HepG2 (cell line): ENCODE results near the gene TEX101.

Source experiments
- BRCA1 ChIP-seq: sonication (generic); formaldehyde crosslinking; IDR thresholded peaks from 2 replicates; pipeline ENCODE4 v1.4.0; 2020; ENCODE audit warnings: missing genetic modification reagents
- ELF4 ChIP-seq: sonication (generic); formaldehyde crosslinking; IDR thresholded peaks from 2 replicates; pipeline ENCODE4 v1.5.0; 2020; ENCODE audit warnings: missing genetic modification reagents, mild to moderate bottlenecking, moderate library complexity, borderline replicate concordance
- ETV5 ChIP-seq: IDR thresholded peaks from 2 replicates; pipeline ENCODE4 v1.6.1; 2018; ENCODE audit warnings: missing biosample characterization, missing genetic modification reagents, inconsistent platforms, borderline replicate concordance
- JUN ChIP-seq: sonication (generic); formaldehyde crosslinking; IDR thresholded peaks from 2 replicates; pipeline ENCODE4 v1.4.0; 2020; ENCODE audit warnings: mild to moderate bottlenecking, missing genetic modification reagents
- MAFF ChIP-seq: IDR thresholded peaks from 2 replicates; pipeline ENCODE4 v1.6.1; 2011; ENCODE audit warnings: low read depth, low read length, improper control_type of control experiment
- XRCC5 ChIP-seq: fragments of 200-400 bp; formaldehyde crosslinking; optimal IDR thresholded peaks from 2 replicates; pipeline ENCODE3; 2017; ENCODE audit warnings: mild to moderate bottlenecking, low read length
- TF ChIP-seq, protein P1 (sequence below): sonication (generic); formaldehyde crosslinking; IDR thresholded peaks from 2 replicates; pipeline ENCODE4 v1.5.0; 2020; ENCODE audit warnings: mild to moderate bottlenecking, missing genetic modification reagents, moderate library complexity
- TF ChIP-seq, protein P2 (sequence below): sonication (generic); formaldehyde crosslinking; IDR thresholded peaks from 2 replicates; pipeline ENCODE4 v1.4.0; 2020; ENCODE audit warnings: low read depth, mild to moderate bottlenecking, missing genetic modification reagents

DNA sequence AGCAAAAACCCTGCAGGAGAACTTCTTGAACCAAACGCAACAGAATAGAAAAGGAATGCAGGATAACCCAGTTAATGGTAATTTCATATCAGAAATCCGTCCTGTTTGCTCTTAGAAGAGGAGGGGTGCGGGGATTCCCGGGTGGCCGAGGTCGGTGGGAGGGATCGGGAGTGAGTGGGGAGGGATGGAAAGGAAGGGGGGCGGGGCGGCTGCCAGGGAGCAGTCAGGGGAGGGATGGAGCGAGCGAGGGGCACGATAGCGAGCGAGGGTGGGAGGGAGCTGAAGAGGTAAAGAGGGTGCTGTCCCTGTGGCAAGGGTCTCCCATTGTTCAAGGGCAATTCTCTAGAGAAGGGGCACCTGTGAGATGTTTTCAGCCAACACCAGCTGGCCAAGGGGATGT, 34.7 kb upstream of the TEX101 start:
- TF ChIP-seq, protein P1, sequence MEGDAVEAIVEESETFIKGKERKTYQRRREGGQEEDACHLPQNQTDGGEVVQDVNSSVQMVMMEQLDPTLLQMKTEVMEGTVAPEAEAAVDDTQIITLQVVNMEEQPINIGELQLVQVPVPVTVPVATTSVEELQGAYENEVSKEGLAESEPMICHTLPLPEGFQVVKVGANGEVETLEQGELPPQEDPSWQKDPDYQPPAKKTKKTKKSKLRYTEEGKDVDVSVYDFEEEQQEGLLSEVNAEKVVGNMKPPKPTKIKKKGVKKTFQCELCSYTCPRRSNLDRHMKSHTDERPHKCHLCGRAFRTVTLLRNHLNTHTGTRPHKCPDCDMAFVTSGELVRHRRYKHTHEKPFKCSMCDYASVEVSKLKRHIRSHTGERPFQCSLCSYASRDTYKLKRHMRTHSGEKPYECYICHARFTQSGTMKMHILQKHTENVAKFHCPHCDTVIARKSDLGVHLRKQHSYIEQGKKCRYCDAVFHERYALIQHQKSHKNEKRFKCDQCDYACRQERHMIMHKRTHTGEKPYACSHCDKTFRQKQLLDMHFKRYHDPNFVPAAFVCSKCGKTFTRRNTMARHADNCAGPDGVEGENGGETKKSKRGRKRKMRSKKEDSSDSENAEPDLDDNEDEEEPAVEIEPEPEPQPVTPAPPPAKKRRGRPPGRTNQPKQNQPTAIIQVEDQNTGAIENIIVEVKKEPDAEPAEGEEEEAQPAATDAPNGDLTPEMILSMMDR = no peak
- TF ChIP-seq BRCA1 = no peak
- no peak for TF ChIP-seq MAFF
- TF ChIP-seq, protein P2, sequence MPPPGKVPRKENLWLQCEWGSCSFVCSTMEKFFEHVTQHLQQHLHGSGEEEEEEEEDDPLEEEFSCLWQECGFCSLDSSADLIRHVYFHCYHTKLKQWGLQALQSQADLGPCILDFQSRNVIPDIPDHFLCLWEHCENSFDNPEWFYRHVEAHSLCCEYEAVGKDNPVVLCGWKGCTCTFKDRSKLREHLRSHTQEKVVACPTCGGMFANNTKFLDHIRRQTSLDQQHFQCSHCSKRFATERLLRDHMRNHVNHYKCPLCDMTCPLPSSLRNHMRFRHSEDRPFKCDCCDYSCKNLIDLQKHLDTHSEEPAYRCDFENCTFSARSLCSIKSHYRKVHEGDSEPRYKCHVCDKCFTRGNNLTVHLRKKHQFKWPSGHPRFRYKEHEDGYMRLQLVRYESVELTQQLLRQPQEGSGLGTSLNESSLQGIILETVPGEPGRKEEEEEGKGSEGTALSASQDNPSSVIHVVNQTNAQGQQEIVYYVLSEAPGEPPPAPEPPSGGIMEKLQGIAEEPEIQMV (CRISPR knock-in tag) = no peak
- TF ChIP-seq XRCC5 = no peak
- no peak for TF ChIP-seq ETV5 (CRISPR knock-in tag)
- TF ChIP-seq JUN = no peak
- TF ChIP-seq ELF4 (CRISPR knock-in tag) = no peak
